ENCODE measurements around the gene TXNDC8. TPM values are rescaled to one million over a fixed set of nuclear protein-coding genes. Genes with fewer than 3 reads are reported as not detected.
A peak's percentile ranks its signal among the peaks of the same experiment; 100 is the strongest.

The TXNDC8 gene
- total RNA-seq, 1 donor from 2014 or later = not detected

DNA sequence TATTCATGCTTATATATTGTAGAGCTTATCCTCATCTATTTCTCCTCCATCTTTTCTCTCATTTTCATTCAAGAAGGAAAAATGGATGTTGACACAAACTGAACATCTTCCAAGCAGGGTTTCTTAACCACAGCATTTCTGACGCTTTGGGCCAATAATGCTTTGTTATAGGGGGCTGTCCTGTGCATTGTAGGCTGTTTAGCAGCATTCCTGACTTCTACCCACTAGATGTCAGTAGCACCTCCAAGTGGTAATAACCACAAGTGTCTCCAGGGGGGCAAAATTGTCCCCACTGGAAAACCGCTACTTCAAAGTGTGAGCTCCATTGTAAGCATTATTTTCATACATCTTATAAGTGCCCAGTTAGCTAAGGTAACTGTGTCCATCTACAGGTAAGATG is 2.6 kb upstream of the TXNDC8 start:
- TF ChIP-seq, protein P1, sequence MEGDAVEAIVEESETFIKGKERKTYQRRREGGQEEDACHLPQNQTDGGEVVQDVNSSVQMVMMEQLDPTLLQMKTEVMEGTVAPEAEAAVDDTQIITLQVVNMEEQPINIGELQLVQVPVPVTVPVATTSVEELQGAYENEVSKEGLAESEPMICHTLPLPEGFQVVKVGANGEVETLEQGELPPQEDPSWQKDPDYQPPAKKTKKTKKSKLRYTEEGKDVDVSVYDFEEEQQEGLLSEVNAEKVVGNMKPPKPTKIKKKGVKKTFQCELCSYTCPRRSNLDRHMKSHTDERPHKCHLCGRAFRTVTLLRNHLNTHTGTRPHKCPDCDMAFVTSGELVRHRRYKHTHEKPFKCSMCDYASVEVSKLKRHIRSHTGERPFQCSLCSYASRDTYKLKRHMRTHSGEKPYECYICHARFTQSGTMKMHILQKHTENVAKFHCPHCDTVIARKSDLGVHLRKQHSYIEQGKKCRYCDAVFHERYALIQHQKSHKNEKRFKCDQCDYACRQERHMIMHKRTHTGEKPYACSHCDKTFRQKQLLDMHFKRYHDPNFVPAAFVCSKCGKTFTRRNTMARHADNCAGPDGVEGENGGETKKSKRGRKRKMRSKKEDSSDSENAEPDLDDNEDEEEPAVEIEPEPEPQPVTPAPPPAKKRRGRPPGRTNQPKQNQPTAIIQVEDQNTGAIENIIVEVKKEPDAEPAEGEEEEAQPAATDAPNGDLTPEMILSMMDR (conservative IDR thresholded peaks at IDR 0.05; ENCODE audit: low read depth, low read length) = peak; percentile 61
- no peak overlapping the region for H3K4me3 ChIP-seq (ENCODE audit: low read depth, low read length)
- DNase-seq (ENCODE audit: low read depth) = no peak

DNA sequence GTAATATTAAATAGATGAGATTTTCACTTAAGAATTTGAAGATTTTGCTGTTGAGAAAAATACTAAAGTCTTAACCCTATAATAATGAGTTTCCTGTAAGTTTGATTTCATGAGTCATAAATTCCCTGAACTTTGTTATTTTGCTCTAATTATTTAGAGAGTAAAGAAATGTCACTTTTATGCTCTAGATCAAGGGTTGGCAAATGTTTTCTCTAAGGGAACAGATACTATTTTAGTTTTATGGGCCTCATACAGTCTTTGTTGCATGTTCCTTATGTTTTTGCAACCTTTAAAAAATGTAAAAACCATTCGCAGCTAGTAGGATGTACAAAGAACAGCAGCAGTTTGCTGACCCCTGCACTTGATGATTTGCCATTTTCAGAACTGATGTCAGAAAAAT is 480 bp upstream of the TXNDC8 start:
- DNase-seq (ENCODE audit: low read depth) = no peak
- no peak overlapping the region for H3K4me3 ChIP-seq (ENCODE audit: low read depth, low read length)
- TF ChIP-seq, protein P1 (conservative IDR thresholded peaks at IDR 0.05; ENCODE audit: low read depth, low read length) = no peak

DNA sequence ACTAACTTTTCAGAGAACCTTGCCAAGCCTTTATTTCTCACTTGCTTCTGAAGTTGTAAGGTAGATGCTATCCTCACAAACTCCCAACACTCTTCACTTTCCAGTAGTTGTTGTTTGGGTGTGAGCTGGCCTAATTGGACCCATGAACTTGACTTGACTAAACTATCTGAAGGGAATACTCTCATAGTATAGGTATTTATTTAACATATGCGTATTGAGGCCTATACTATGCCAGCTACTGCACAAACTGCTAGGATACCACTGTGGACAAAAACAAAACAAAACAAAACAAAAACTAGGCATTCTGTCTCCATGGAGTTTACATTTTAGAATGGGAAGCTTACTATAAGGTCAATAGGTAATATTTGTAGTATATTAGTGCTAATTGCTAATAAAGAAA is 1.3 kb downstream of the TXNDC8 start:
- TF ChIP-seq, protein P1 (conservative IDR thresholded peaks at IDR 0.05; ENCODE audit: low read depth, low read length) = no peak
- DNase-seq (ENCODE audit: low read depth) = no peak
- H3K4me3 ChIP-seq (ENCODE audit: low read depth, low read length) = no peak overlapping the region

DNA sequence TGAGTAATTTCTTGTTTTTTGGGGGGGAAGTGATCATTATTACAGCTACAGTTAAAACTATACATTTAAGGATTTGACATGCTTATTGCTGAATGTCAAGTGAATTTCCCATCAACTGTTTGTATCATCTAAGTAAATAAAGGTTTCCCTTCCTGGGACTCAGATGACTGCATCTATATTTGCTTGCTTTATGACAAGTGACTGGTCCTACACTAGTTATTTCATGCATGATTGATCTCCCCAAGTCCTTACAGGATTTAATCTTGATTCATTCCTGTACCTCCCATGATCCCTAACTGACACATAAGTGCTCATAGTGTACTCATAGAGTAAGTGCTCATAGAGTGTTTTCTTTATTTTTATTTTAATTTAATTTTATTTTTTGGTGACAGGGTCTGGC is 2.8 kb downstream of the TXNDC8 start:
- TF ChIP-seq, protein P1 (conservative IDR thresholded peaks at IDR 0.05; ENCODE audit: low read depth, low read length) = no peak
- DNase-seq (ENCODE audit: low read depth) = no peak
- H3K4me3 ChIP-seq (ENCODE audit: low read depth, low read length) = no peak overlapping the region

DNA sequence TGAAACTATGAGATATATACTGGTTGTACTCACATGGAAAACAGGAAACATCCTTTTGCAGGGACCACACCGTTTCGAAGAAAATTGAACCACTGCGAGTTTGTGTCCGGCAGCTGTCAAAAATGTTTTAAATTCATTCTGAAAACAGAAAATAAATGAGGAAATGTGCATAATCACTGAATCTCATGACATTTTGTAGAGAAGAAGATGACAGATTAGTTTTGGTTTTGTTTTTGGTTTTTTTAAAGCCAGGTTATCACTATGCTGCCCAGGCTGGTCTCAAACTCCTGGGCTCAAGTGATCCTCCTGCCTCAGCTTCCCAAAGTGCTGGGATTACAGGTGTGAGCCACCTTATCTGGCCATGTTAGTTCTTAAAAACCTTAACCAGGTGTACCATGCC is 3.5 kb downstream of the TXNDC8 start:
- TF ChIP-seq, protein P1 (conservative IDR thresholded peaks at IDR 0.05; ENCODE audit: low read depth, low read length) = no peak
- DNase-seq (ENCODE audit: low read depth) = no peak
- no peak overlapping the region for H3K4me3 ChIP-seq (ENCODE audit: low read depth, low read length)

DNA sequence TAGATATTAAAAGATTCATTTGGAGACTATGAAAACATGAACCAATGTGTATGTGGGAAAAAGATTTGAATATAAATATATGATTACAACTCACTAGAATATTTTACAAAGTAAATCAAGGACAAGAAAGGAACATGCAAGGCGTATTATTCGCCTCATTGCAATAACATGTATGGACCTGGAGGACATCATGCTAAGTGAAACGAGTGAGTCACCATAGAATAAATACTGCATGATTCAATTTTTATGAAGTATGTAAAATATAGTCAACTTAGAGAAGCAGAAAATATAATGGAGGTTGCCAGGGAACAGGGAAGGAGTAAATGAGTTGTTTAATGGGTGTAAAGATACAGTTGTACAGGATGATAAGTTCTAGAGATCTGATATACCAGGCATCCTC is 4.9 kb downstream of the TXNDC8 start:
- H3K4me3 ChIP-seq (ENCODE audit: low read depth, low read length) = no peak overlapping the region
- no peak for DNase-seq (ENCODE audit: low read depth)
- TF ChIP-seq, protein P1 (conservative IDR thresholded peaks at IDR 0.05; ENCODE audit: low read depth, low read length) = no peak

DNA sequence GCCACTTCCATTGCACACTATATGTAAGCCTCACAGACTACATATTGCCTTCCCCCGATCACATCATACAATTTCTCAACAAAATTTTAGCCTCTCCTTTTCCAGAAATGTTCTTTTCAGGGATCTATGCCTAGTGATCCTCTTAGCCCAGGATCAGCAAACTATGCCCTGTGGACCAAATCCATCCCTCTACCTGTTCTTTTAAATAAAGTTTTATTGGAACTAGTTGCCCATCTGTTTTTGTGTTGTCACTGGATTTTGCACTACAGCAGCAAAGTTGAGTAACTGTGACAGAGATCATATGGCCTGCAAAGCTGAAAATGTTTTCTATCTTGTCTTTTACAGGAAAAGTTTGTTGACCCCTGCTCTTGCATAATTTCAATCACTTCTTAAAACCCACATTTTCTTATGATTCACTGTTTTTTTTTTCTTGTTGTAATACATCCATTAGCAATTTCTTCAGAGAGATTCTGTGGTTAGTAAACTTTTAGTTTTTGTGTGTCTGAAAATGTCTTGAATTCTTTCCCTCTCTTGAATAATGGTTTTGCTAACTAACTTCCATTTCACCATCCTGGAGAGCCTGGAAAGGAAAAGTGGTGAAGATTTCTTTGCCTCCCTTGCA is 7.1 kb downstream of the TXNDC8 start:
- no peak overlapping the region for H3K4me3 ChIP-seq (ENCODE audit: low read depth, low read length)
- TF ChIP-seq, protein P1 (conservative IDR thresholded peaks at IDR 0.05; ENCODE audit: low read depth, low read length) = no peak
- DNase-seq (ENCODE audit: low read depth) = no peak

Data from epithelial cell of proximal tubule (primary cell).